Smooth muscle cell (in vitro differentiated cells): ENCODE results near the gene TCF15. TPM values are rescaled to one million over a fixed set of nuclear protein-coding genes. Genes with fewer than 3 reads are reported as not detected.

Experiments
- DNase-seq: peaks from one replicate; lab custom pipeline; 2025; ENCODE audit not compliant: unreplicated experiment; lab: John Stamatoyannopoulos, UW
- H2AFZ ChIP-seq: fragments of 200-600 bp; sonication (generic); 2 replicates; pipeline ENCODE4 v1.6.0; 2016; ENCODE audit warnings: antibody characterized with exemption, low read depth, mild to moderate bottlenecking
- H3F3A ChIP-seq: fragments of 200-600 bp; sonication (generic); 2 replicates; pipeline ENCODE4 v1.6.0; 2017; ENCODE audit warnings: antibody characterized with exemption, low read depth
- H3K27ac ChIP-seq: fragments of 200-600 bp; sonication (generic); 2 replicates; pipeline ENCODE4 v1.5.1; 2016; ENCODE audit warnings: low read depth, mild to moderate bottlenecking
- H3K27me3 ChIP-seq: fragments of 200-600 bp; sonication (generic); 2 replicates; pipeline ENCODE4 v1.6.1; 2016; ENCODE audit warnings: low read depth, mild to moderate bottlenecking
- H3K36me3 ChIP-seq: fragments of 200-600 bp; sonication (generic); 2 replicates; pipeline ENCODE4 v1.5.1; 2016; ENCODE audit warnings: low read depth
- H3K4me1 ChIP-seq: fragments of 200-600 bp; sonication (generic); 2 replicates; pipeline ENCODE4 v1.5.1; 2016; ENCODE audit warnings: low read depth
- H3K4me2 ChIP-seq: fragments of 200-600 bp; sonication (generic); 2 replicates; pipeline ENCODE4 v1.6.0; 2016; ENCODE audit warnings: mild to moderate bottlenecking
- H3K4me3 ChIP-seq: fragments of 200-600 bp; sonication (generic); 2 replicates; pipeline ENCODE4 v1.5.1; 2016; ENCODE audit warnings: mild to moderate bottlenecking
- H3K79me2 ChIP-seq: fragments of 200-600 bp; sonication (generic); 2 replicates; pipeline ENCODE4 v1.6.0; 2016; ENCODE audit warnings: low read depth, mild to moderate bottlenecking
- H3K9ac ChIP-seq: fragments of 200-600 bp; sonication (generic); 2 replicates; pipeline ENCODE4 v1.6.0; 2016; ENCODE audit warnings: low read depth
- H3K9me3 ChIP-seq: fragments of 200-600 bp; sonication (generic); replicated peaks from 2 replicates; pipeline ENCODE4 v1.5.1; 2016; ENCODE audit warnings: low read depth
- H4K20me1 ChIP-seq: fragments of 200-600 bp; sonication (generic); 2 replicates; pipeline ENCODE4 v1.6.0; 2016; ENCODE audit warnings: low read depth
- WGBS: methylation state at CpG from one replicate; pipeline ENCODE4 v1.1.7; 2016; ENCODE audit warnings: low lambda C conversion rate; 5-methylcytosine and 5-hydroxymethylcytosine counted together
- polyA plus RNA-seq: library from polyadenylated mRNA; unstranded; fragments of >200 nt; fragmentation: Nextera tagmentation; extraction: Ambion mirVana; gene quantifications from 2 replicates; pipeline ENCODE4 v1.2.1, GENCODE V29; 2016
- total RNA-seq: library from RNA; depleted of rRNA; stranded (reverse); fragments of >200 nt; gene quantifications from 2 replicates; pipeline ENCODE4 v1.2.3, GENCODE V29; 2014
- TF ChIP-seq, protein P1 (sequence below): fragments of 200-600 bp; sonication (generic); IDR thresholded peaks from 2 replicates; pipeline ENCODE4 v1.5.1; 2017; ENCODE audit warnings: borderline replicate concordance, mild to moderate bottlenecking, antibody characterized with exemption; ENCODE audit not compliant: insufficient read depth, poor library complexity, severe bottlenecking

Gene TCF15
- total and polyA plus RNA-seq, 2 experiments from 2014 or later: not detected

- WGBS: 92% methylated on average over 18 of the region's 24 CpGs
- TF ChIP-seq, protein P1, sequence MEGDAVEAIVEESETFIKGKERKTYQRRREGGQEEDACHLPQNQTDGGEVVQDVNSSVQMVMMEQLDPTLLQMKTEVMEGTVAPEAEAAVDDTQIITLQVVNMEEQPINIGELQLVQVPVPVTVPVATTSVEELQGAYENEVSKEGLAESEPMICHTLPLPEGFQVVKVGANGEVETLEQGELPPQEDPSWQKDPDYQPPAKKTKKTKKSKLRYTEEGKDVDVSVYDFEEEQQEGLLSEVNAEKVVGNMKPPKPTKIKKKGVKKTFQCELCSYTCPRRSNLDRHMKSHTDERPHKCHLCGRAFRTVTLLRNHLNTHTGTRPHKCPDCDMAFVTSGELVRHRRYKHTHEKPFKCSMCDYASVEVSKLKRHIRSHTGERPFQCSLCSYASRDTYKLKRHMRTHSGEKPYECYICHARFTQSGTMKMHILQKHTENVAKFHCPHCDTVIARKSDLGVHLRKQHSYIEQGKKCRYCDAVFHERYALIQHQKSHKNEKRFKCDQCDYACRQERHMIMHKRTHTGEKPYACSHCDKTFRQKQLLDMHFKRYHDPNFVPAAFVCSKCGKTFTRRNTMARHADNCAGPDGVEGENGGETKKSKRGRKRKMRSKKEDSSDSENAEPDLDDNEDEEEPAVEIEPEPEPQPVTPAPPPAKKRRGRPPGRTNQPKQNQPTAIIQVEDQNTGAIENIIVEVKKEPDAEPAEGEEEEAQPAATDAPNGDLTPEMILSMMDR: no peak
These were observed 14.5 kb downstream of the TCF15 start for GRCh38 chr20:595330-596308.

DNA sequence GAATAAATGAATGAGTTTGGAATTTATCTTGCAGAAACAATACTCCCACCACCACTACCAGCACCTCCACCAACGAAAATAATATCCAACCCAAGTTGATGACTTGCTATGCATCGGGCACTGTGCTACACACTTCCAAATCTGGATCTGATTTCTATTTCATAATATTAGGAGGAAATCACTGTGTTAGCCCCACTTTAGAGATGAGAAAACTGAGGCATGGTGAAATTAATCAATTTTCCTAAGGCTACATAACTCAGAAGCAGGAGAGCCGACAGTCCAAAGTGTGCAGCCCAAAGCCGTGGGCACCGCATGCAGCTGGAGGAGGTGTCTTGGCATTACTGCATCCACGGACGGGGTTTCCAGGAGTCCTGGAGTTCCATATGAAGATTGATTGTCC is 17.6 kb downstream of the TCF15 start:
- no peaks in the 10 kb centered on the region for H3F3A ChIP-seq
- DNase-seq: no peak
- no peak overlapping the region for H3K9ac ChIP-seq
- no peaks in the 10 kb centered on the region for H3K79me2 ChIP-seq
- H3K4me1 ChIP-seq: no peaks in the 10 kb centered on the region
- no peaks in the 10 kb centered on the region for H3K27me3 ChIP-seq
- H3K4me3 ChIP-seq: no peak overlapping the region
- H4K20me1 ChIP-seq: no peaks in the 10 kb centered on the region
- no peaks in the 10 kb centered on the region for H3K36me3 ChIP-seq
- no peak overlapping the region for H3K27ac ChIP-seq
- H3K4me2 ChIP-seq: no peak overlapping the region
- H2AFZ ChIP-seq: no peak overlapping the region
- no peaks in the 10 kb centered on the region for H3K9me3 ChIP-seq
- TF ChIP-seq, protein P1: no peak
- 95% methylated on average over 7 of the region's 7 CpGs for WGBS

More at GRCh38 chr20:595330-596308, 14.5 kb downstream of the TCF15 start:
- Histone ChIP-seq H3K79me2 (no peaks in the 10 kb centered on the region), H3K4me1 (no peaks in the 10 kb centered on the region), H3K27me3 (no peaks in the 10 kb centered on the region), H3K4me2 (no peak overlapping the region), H4K20me1 (no peaks in the 10 kb centered on the region), H2AFZ (no peak overlapping the region), H3K36me3 (no peaks in the 10 kb centered on the region), H3F3A (no peaks in the 10 kb centered on the region), H3K4me3 (no peak overlapping the region), H3K9ac (no peak overlapping the region), H3K9me3 (no peaks in the 10 kb centered on the region), H3K27ac (no peak overlapping the region)
- DNase-seq: no peak

GRCh38 chr20:591941-592340 is 18.2 kb downstream of the TCF15 start:
- TF ChIP-seq, protein P1: no peak
- Histone ChIP-seq H3K27me3 (no peaks in the 10 kb centered on the region), H3K27ac (no peak overlapping the region), H3K4me3 (no peak overlapping the region), H2AFZ (no peak overlapping the region), H3K9ac (no peak overlapping the region), H4K20me1 (no peaks in the 10 kb centered on the region), H3K36me3 (no peaks in the 10 kb centered on the region), H3F3A (no peaks in the 10 kb centered on the region), H3K4me1 (no peaks in the 10 kb centered on the region), H3K4me2 (no peak overlapping the region), H3K9me3 (no peaks in the 10 kb centered on the region), H3K79me2 (no peaks in the 10 kb centered on the region)
- WGBS: 86% methylated on average over 5 of the region's 5 CpGs
- DNase-seq: no peak
